Activated CD8-positive, alpha-beta T cell treated with anti-CD3 and anti-CD28 coated beads for 36 hours (primary cell): ENCODE data around the gene PLS3. TPM values are rescaled to one million over a fixed set of nuclear protein-coding genes. Genes with fewer than 3 reads are reported as not detected.

ENCODE experiments used
- ATAC-seq: fragments of 200-7000 bp; cut with Tn5 transposase; one replicate; pipeline ENCODE4 v1.10.0; 2021; ENCODE audit warnings: mild to moderate bottlenecking, moderate library complexity
- CTCF ChIA-PET: fragments of 350-600 bp; sonication (Branson Sonifier 250); formaldehyde crosslinking; loops from one replicate; lab custom pipeline; 2021; ENCODE audit warnings: antibody characterized with exemption; lab: Charles Lee
- POLR2A ChIA-PET: fragments of 350-600 bp; sonication (Branson Sonifier 250); formaldehyde crosslinking; loops from one replicate; lab custom pipeline; 2021; ENCODE audit warnings: antibody characterized with exemption; lab: Charles Lee
- DNase-seq: peaks from one replicate; pipeline ENCODE4 v3.0.0-alpha.2; 2020
- H3K27ac Mint-ChIP-seq: one replicate; pipeline ENCODE4 v1.8.0; 2021; ENCODE audit warnings: mild to moderate bottlenecking, mixed read lengths
- H3K27me3 Mint-ChIP-seq: one replicate; pipeline ENCODE4 v1.8.0; 2021; ENCODE audit warnings: mixed read lengths
- H3K36me3 Mint-ChIP-seq: one replicate; pipeline ENCODE4 v1.8.0; 2021; ENCODE audit warnings: low read depth, mixed read lengths
- H3K4me1 Mint-ChIP-seq: one replicate; pipeline ENCODE4 v1.8.0; 2021; ENCODE audit warnings: low read depth, mixed read lengths
- H3K4me3 Mint-ChIP-seq: one replicate; pipeline ENCODE4 v1.8.0; 2021; ENCODE audit warnings: mild to moderate bottlenecking, moderate library complexity, mixed read lengths
- H3K9me3 Mint-ChIP-seq: one replicate; pipeline ENCODE4 v1.8.0; 2021; ENCODE audit warnings: mixed read lengths
- intact Hi-C: fragments of 100-400 bp; cut with micrococcal nuclease; formaldehyde crosslinking; loops from one replicate; pipeline ENCODE4 v1.10.0; 2022
- total RNA-seq, 2 experiments: library from RNA; stranded (reverse); gene quantifications; one replicate each; pipeline ENCODE4 v1.2.3, GENCODE V29; 2021
- TF ChIP-seq, protein P1 (sequence below): fragments of 200-600 bp; IDR thresholded peaks from one replicate; pipeline ENCODE4 v1.8.0; 2022; ENCODE audit warnings: antibody characterized with exemption, mild to moderate bottlenecking

PLS3 gene, protein sequence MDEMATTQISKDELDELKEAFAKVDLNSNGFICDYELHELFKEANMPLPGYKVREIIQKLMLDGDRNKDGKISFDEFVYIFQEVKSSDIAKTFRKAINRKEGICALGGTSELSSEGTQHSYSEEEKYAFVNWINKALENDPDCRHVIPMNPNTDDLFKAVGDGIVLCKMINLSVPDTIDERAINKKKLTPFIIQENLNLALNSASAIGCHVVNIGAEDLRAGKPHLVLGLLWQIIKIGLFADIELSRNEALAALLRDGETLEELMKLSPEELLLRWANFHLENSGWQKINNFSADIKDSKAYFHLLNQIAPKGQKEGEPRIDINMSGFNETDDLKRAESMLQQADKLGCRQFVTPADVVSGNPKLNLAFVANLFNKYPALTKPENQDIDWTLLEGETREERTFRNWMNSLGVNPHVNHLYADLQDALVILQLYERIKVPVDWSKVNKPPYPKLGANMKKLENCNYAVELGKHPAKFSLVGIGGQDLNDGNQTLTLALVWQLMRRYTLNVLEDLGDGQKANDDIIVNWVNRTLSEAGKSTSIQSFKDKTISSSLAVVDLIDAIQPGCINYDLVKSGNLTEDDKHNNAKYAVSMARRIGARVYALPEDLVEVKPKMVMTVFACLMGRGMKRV
- 1 to 10 TPM; 2.0 to 2.2 TPM for total RNA-seq

GRCh38 chrX:115560978-115561604 is at the start of gene PLS3:
Gene PLS3 (plus strand): TSS chrX:115561174. CDS start chrX:115610251, 49,077 bp downstream.
- intact Hi-C loops = loop anchor here (10.0 kb wide), 1 partner anchor 64 kb away; no protein-coding TSS in a partner anchor
- Mint-ChIP-seq H3K27ac (no peak within 1 kb of the TSS), H3K4me1 (no peaks in the 10 kb centered on the region), H3K36me3 (no peaks in the 10 kb centered on the region), H3K4me3 (peak within 1 kb of the TSS; percentile 60), H3K27me3 (peaks cover 16% of the 10 kb centered on the region), H3K9me3 (no peaks in the 10 kb centered on the region)
- POLR2A ChIA-PET = no interaction called here
- TF ChIP-seq, protein P1, sequence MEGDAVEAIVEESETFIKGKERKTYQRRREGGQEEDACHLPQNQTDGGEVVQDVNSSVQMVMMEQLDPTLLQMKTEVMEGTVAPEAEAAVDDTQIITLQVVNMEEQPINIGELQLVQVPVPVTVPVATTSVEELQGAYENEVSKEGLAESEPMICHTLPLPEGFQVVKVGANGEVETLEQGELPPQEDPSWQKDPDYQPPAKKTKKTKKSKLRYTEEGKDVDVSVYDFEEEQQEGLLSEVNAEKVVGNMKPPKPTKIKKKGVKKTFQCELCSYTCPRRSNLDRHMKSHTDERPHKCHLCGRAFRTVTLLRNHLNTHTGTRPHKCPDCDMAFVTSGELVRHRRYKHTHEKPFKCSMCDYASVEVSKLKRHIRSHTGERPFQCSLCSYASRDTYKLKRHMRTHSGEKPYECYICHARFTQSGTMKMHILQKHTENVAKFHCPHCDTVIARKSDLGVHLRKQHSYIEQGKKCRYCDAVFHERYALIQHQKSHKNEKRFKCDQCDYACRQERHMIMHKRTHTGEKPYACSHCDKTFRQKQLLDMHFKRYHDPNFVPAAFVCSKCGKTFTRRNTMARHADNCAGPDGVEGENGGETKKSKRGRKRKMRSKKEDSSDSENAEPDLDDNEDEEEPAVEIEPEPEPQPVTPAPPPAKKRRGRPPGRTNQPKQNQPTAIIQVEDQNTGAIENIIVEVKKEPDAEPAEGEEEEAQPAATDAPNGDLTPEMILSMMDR = no peak
- CTCF ChIA-PET = no interaction called here
- ATAC-seq (peak; percentile 78), DNase-seq (peak; percentile 47)

GRCh38 chrX:115518113-115518512 is 42.9 kb upstream of the PLS3 start:
- Mint-ChIP-seq H3K27ac (no peak overlapping the region), H3K9me3 (no peaks in the 10 kb centered on the region), H3K4me3 (no peak overlapping the region), H3K4me1 (no peaks in the 10 kb centered on the region), H3K36me3 (no peaks in the 10 kb centered on the region), H3K27me3 (no peaks in the 10 kb centered on the region)
- ATAC-seq = no peak
- ChIA-PET POLR2A (no interaction called here), CTCF (no interaction called here)
- TF ChIP-seq, protein P1 = no peak
- no peak for DNase-seq
- intact Hi-C loops = no loop called here

- Mint-ChIP-seq H3K36me3 (no peaks in the 10 kb centered on the region), H3K9me3 (no peaks in the 10 kb centered on the region), H3K27me3 (no peaks in the 10 kb centered on the region), H3K27ac (no peak overlapping the region), H3K4me3 (no peak overlapping the region), H3K4me1 (no peaks in the 10 kb centered on the region)
- TF ChIP-seq, protein P1 = no peak
- ChIA-PET CTCF (no interaction called here), POLR2A (no interaction called here)
- ATAC-seq (no peak), DNase-seq (no peak)
- intact Hi-C loops = no loop called here
These were observed 39.2 kb upstream of the PLS3 start for GRCh38 chrX:115521741-115522140.

DNA sequence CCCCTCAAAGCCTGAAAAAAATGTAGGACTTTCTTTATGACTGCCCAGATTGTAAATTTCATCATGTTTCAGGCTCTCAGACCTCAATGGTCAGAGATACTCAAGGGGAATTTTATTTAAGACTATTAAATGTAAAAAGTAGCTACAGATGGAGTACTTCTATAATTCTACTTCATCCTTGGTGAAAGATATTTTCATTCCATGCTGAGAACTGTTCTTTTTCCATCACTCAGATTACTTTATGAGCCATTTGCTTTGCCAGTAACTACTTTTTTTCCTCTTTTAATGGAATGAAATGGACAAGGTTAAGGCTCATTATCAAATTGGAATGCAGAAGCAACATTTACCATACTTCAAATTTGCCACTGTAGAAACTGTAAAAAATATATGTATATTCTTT is 38.0 kb upstream of the PLS3 start:
- ChIA-PET CTCF (no interaction called here), POLR2A (no interaction called here)
- no peaks in the 10 kb centered on the region for H3K36me3 Mint-ChIP-seq
- H3K27ac Mint-ChIP-seq = no peak overlapping the region
- H3K4me3 Mint-ChIP-seq = no peak overlapping the region
- TF ChIP-seq, protein P1 = no peak
- intact Hi-C loops = no loop called here
- H3K27me3 Mint-ChIP-seq = no peaks in the 10 kb centered on the region
- no peaks in the 10 kb centered on the region for H3K9me3 Mint-ChIP-seq
- no peaks in the 10 kb centered on the region for H3K4me1 Mint-ChIP-seq
- DNase-seq (no peak), ATAC-seq (no peak)

DNA sequence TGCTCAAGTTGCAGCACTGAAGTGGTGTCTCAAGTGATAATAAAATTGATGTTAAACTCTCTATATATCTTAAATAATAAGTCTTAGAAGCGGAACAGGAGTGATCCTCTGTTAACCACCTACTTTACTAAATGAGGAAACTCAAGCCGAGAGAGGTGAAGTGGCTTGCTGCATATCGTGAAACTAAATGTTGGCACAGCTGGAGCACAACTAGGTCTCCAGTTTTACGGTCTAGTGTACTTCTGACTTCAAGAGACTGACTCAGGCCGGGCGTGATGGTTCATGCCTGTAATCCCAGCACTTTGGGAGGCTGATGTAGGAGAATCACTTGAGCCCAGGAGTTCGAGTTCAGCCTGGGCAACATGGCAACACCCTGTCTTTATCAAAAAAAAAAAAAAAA is 35.5 kb upstream of the PLS3 start:
- POLR2A ChIA-PET = no interaction called here
- H3K36me3 Mint-ChIP-seq = no peaks in the 10 kb centered on the region
- TF ChIP-seq, protein P1 = no peak
- H3K27ac Mint-ChIP-seq = no peak overlapping the region
- H3K9me3 Mint-ChIP-seq = no peaks in the 10 kb centered on the region
- H3K4me3 Mint-ChIP-seq = no peak overlapping the region
- CTCF ChIA-PET = no interaction called here
- intact Hi-C loops = no loop called here
- no peaks in the 10 kb centered on the region for H3K4me1 Mint-ChIP-seq
- no peak for ATAC-seq
- H3K27me3 Mint-ChIP-seq = no peaks in the 10 kb centered on the region
- DNase-seq = no peak
